Measurements from ENCODE around the gene PPARG. TPM values are rescaled to one million over a fixed set of nuclear protein-coding genes. Genes with fewer than 3 reads are reported as not detected.

PPARG gene
- polyA plus RNA-seq, 1 donor (not counting 4 experiments of a cell fraction or from before 2014, with no cell fraction given), result 3.1 TPM

DNA sequence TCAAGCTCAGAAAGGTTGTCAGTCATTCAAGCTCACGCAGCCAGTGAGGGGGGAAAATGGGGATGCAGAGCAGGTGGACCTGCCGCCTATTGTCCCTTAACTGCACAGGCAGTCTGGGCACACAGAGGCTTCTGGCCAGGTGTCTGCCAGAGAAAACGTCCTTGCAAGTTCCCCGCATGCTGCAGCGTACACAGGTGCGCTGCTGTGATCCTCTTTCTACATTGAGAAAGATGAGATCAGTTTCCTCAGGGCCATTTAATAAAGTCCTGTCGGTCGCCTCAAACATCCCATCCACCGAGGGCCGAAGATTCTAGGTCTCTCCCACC lies 195.0 kb downstream of the PPARG start:
- H2AFZ ChIP-seq (ENCODE audit: control insufficient read depth, low read length), result peak overlapping the region; percentile 99
- no peak for DNase-seq (ENCODE audit: low read depth, low spot score)
- H3K4me1 ChIP-seq (ENCODE audit: control insufficient read depth, extremely low read depth, insufficient read depth, low read length), result peaks cover 14% of the 10 kb centered on the region
- no peak for FAIRE-seq
- H3K9ac ChIP-seq (ENCODE audit: control insufficient read depth, extremely low read depth, insufficient read depth, low read length), result peak overlapping the region; percentile 90
- dilution Hi-C loops (cut with MboI; ENCODE audit: extremely low pct_ligation_motif_present, low sequenced_read_pairs), result no loop called here
- H3K27ac ChIP-seq (ENCODE audit: control insufficient read depth, insufficient read depth, low read length), result peak overlapping the region; percentile 15
- H3K36me3 ChIP-seq (ENCODE audit: control insufficient read depth in 2 of 2, extremely low read depth in 1 of 2, insufficient read depth in 2 of 2, low read length in 2 of 2), result peaks cover 3 to 9% of the 10 kb centered on the region in 2 experiments
- no peaks in the 10 kb centered on the region for H3K27me3 ChIP-seq (ENCODE audit: control insufficient read depth, extremely low read depth, insufficient read depth, low read length)
- peaks cover 35% of the 10 kb centered on the region for H3K79me2 ChIP-seq (ENCODE audit: control insufficient read depth, insufficient read depth, low read length)
- H3K9me3 ChIP-seq (ENCODE audit: control insufficient read depth, low read depth, low read length), result no peaks in the 10 kb centered on the region
- peak overlapping the region; percentile 65 to 81 (median 73) for H3K4me3 ChIP-seq (ENCODE audit: control insufficient read depth in 2 of 3, extremely low read depth in 1 of 3, insufficient read depth in 2 of 3, low read depth in 1 of 3, low read length in 3 of 3)
- H4K20me1 ChIP-seq (ENCODE audit: control insufficient read depth, extremely low read depth, insufficient read depth, low read length), result no peaks in the 10 kb centered on the region
- peaks cover 3% of the 10 kb centered on the region for H3K9me1 ChIP-seq (ENCODE audit: control insufficient read depth, extremely low read depth, insufficient read depth, low read length)
- TF ChIP-seq EZH2 (IDR thresholded peaks at IDR 0.05; ENCODE audit: low read length), result no peak
- TF ChIP-seq CTCF (optimal IDR thresholded peaks at IDR 0.05 in 1 of 3, IDR thresholded peaks at IDR 0.05 in 1 of 3, conservative IDR thresholded peaks at IDR 0.05 in 1 of 3; ENCODE audit: extremely low read depth in 1 of 3, insufficient read depth in 2 of 3, low read length in 3 of 3), result no peak
- peak overlapping the region; percentile 100 for H3K4me2 ChIP-seq (ENCODE audit: control insufficient read depth, extremely low read depth, insufficient read depth, low read depth, low read length)

Small RNA genes within 50 kb of the gene (small RNA-seq; reads per million reads assigned to genes)
- gene AC091492.1 (ENCODE audit: insufficient read length in 3 of 3, low read depth in 3 of 3, low replicate concordance in 1 of 3), result 0 to 0.33 (median 0) reads per million in 3 experiments

Other genes with a start within 250 kb of the PPARG start
- gene TIMP4, start 130.2 kb upstream of the PPARG start, polyA plus RNA-seq, result 0.07 to 0.18 TPM (median 0.09 TPM) in 3 replicates
- gene TSEN2, start 195.4 kb downstream of the PPARG start, polyA plus RNA-seq, result 15.9 to 23.8 TPM (median 15.9 TPM) in 3 replicates